Trophoblast cell (in vitro differentiated cells and primary cell): ENCODE measurements around the gene KLHDC1.
"Not testable (repeated sequence)": the region's sequence is repeated elsewhere in the genome, so short reads cannot be mapped to it uniquely, and the experiment has no call there.

Experiments used
- DNase-seq, 2 donors: peaks; one replicate each; pipeline ENCODE4 v3.0.0-alpha.2; 2016
- H2AFZ ChIP-seq: 2 replicates; pipeline ENCODE4 v1.6.1; 2013; ENCODE audit warnings: low read length, moderate library complexity, mild to moderate bottlenecking; ENCODE audit not compliant: insufficient read depth, poor library complexity
- H2AK5ac ChIP-seq: 2 replicates; pipeline ENCODE4 v1.6.1; 2013; ENCODE audit warnings: mild to moderate bottlenecking, low read length
- H2BK120ac ChIP-seq: 2 replicates; pipeline ENCODE4 v1.6.1; 2013; ENCODE audit warnings: low read length, mild to moderate bottlenecking, moderate library complexity; ENCODE audit not compliant: insufficient read depth, poor library complexity
- H2BK12ac ChIP-seq: 2 replicates; pipeline ENCODE4 v1.6.1; 2013; ENCODE audit warnings: mild to moderate bottlenecking, low read length, moderate library complexity
- H2BK5ac ChIP-seq: 2 replicates; pipeline ENCODE4 v1.6.1; 2013; ENCODE audit warnings: low read length, low read depth, moderate library complexity, mild to moderate bottlenecking; ENCODE audit not compliant: poor library complexity
- H3K14ac ChIP-seq: 2 replicates; pipeline ENCODE4 v1.6.1; 2013; ENCODE audit warnings: mild to moderate bottlenecking, low read length
- H3K18ac ChIP-seq: 2 replicates; pipeline ENCODE4 v1.6.1; 2013; ENCODE audit warnings: mild to moderate bottlenecking, low read length
- H3K23ac ChIP-seq: 2 replicates; pipeline ENCODE4 v1.6.1; 2013; ENCODE audit warnings: low read length
- H3K27ac ChIP-seq: 2 replicates; pipeline ENCODE4 v1.5.1; 2013; ENCODE audit warnings: low read depth, mild to moderate bottlenecking, inconsistent platforms, low read length, moderate library complexity
- H3K27me3 ChIP-seq: 2 replicates; pipeline ENCODE4 v1.6.1; 2013; ENCODE audit warnings: inconsistent platforms, mild to moderate bottlenecking, low read length, moderate library complexity; ENCODE audit not compliant: insufficient read depth
- H3K36me3 ChIP-seq, 2 experiments: 1 replicate in 1 of 2; 2 replicates in 1 of 2; pipeline ENCODE4 v1.6.1; 2013; ENCODE audit warnings: low read length in 2 of 2, mild to moderate bottlenecking in 2 of 2, moderate library complexity in 1 of 2; ENCODE audit not compliant: insufficient read depth in 2 of 2, control insufficient read depth in 1 of 2
- H3K4ac ChIP-seq: 2 replicates; pipeline ENCODE4 v1.6.1; 2013; ENCODE audit warnings: low read depth, mild to moderate bottlenecking, low read length, moderate library complexity
- H3K4me1 ChIP-seq, 2 experiments: 1 replicate in 1 of 2; 2 replicates in 1 of 2; pipeline ENCODE4 v1.6.1; 2013; ENCODE audit warnings: low read length in 2 of 2, mild to moderate bottlenecking in 2 of 2, moderate library complexity in 1 of 2; ENCODE audit not compliant: insufficient read depth in 2 of 2, control insufficient read depth in 1 of 2
- H3K4me2 ChIP-seq: 2 replicates; pipeline ENCODE4 v1.6.1; 2013; ENCODE audit warnings: inconsistent platforms, mild to moderate bottlenecking, low read length, moderate library complexity
- H3K4me3 ChIP-seq: 2 replicates; pipeline ENCODE4 v1.5.1; 2013; ENCODE audit warnings: mild to moderate bottlenecking, low read depth, low read length, inconsistent platforms
- H3K79me1 ChIP-seq: one replicate; pipeline ENCODE4 v1.6.1; 2013; ENCODE audit warnings: low read length
- H3K79me2 ChIP-seq: 2 replicates; pipeline ENCODE4 v1.6.1; 2013; ENCODE audit warnings: low read length, mild to moderate bottlenecking; ENCODE audit not compliant: control insufficient read depth, insufficient read depth, poor library complexity
- H3K9ac ChIP-seq: 2 replicates; pipeline ENCODE4 v1.6.1; 2013; ENCODE audit warnings: mild to moderate bottlenecking, low read length
- H3K9me3 ChIP-seq: 2 replicates; pipeline ENCODE4 v1.6.1; 2013; ENCODE audit warnings: low read depth, mild to moderate bottlenecking, control low read depth, inconsistent platforms, low read length; ENCODE audit not compliant: insufficient read depth
- H4K12ac ChIP-seq: 2 replicates; pipeline ENCODE4 v1.6.1; 2013; ENCODE audit warnings: low read depth, mild to moderate bottlenecking, low read length, moderate library complexity
- H4K8ac ChIP-seq: 2 replicates; pipeline ENCODE4 v1.6.1; 2013; ENCODE audit warnings: low read depth, mild to moderate bottlenecking, low read length, moderate library complexity
- H4K91ac ChIP-seq: one replicate; pipeline ENCODE4 v1.6.1; 2013; ENCODE audit warnings: low read depth, mild to moderate bottlenecking, low read length, moderate library complexity
- WGBS: extraction: QIAGEN DNeasy Blood & Tissue Kit; methylation state at CpG from one replicate; pipeline ENCODE4 v1.1.7; 2013; ENCODE audit warnings: missing lambda C conversion rate; ENCODE audit not compliant: insufficient read length, insufficient coverage; ENCODE audit errors: extremely low coverage; 5-methylcytosine and 5-hydroxymethylcytosine counted together

The KLHDC1 gene

GRCh38 chr14:49703965-49704364 lies 11.0 kb downstream of the KLHDC1 start:
- Histone ChIP-seq H3K23ac (no peak overlapping the region), H3K9me3 (no peaks in the 10 kb centered on the region), H3K4me2 (no peak overlapping the region), H2BK12ac (no peak overlapping the region), H3K79me2 (no peaks in the 10 kb centered on the region), H2BK5ac (no peak overlapping the region), H4K8ac (no peak overlapping the region), H3K9ac (no peak overlapping the region), H3K4me1 (no peaks in the 10 kb centered on the region), H4K91ac (no peak overlapping the region), H3K27ac (no peak overlapping the region), H3K4ac (no peak overlapping the region), H4K12ac (no peak overlapping the region), H3K79me1 (no peaks in the 10 kb centered on the region), H2AK5ac (no peak overlapping the region), H3K14ac (no peak overlapping the region), H3K36me3 (no peaks in the 10 kb centered on the region), H2AFZ (no peak overlapping the region), H3K27me3 (no peaks in the 10 kb centered on the region), H2BK120ac (no peak overlapping the region), H3K4me3 (no peak overlapping the region), H3K18ac (no peak overlapping the region)
- WGBS, result no CpG with 5 or more reads among the region's 3 CpGs
- DNase-seq, result no peak

DNA sequence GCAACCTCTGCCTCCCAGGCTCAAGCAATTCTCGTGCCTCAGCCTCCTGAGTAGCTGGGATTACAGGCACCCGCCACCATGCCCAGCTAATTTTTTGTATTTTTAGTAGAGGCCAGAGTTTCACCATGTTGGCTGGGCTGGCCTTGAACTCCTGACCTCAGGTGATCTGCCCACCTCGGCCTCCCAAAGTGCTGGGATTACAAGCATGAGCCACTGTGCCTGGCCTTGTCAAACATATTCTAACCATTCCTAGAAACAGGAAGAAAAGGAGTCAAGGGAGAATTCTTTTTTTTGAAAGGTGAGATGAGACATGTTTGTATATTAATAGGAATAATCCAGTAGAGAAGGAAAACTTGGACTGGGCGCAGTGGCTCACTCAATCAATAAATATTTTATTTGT lies 11.6 kb downstream of the KLHDC1 start:
- H3K4me1 ChIP-seq, H3K18ac ChIP-seq, H2BK5ac ChIP-seq, H4K12ac ChIP-seq, H4K91ac ChIP-seq, H2BK120ac ChIP-seq, H2AFZ ChIP-seq, H3K23ac ChIP-seq, H3K79me1 ChIP-seq, H2BK12ac ChIP-seq, H3K79me2 ChIP-seq, H3K4ac ChIP-seq, H2AK5ac ChIP-seq, DNase-seq, H3K14ac ChIP-seq, H3K27ac ChIP-seq, H3K36me3 ChIP-seq, H3K4me2 ChIP-seq, H3K4me3 ChIP-seq, H4K8ac ChIP-seq, H3K27me3 ChIP-seq, H3K9ac ChIP-seq, H3K9me3 ChIP-seq: not testable (repeated sequence)
- WGBS, result no CpG with 5 or more reads among the region's 4 CpGs

- H3K27ac ChIP-seq, H3K4me2 ChIP-seq, H2AFZ ChIP-seq, H2BK5ac ChIP-seq, H3K79me2 ChIP-seq, DNase-seq, H2BK12ac ChIP-seq, H3K14ac ChIP-seq, H3K4ac ChIP-seq, H3K18ac ChIP-seq, H3K79me1 ChIP-seq, H3K36me3 ChIP-seq, H4K12ac ChIP-seq, H3K9me3 ChIP-seq, H3K4me1 ChIP-seq, H3K4me3 ChIP-seq, H3K27me3 ChIP-seq, H4K8ac ChIP-seq, H4K91ac ChIP-seq, H3K9ac ChIP-seq, H3K23ac ChIP-seq, H2BK120ac ChIP-seq, H2AK5ac ChIP-seq: not testable (repeated sequence)
- WGBS, result no CpG with 5 or more reads among the region's 11 CpGs
Measured at GRCh38 chr14:49710993-49711392, 18.1 kb downstream of the KLHDC1 start.

GRCh38 chr14:49720744-49721143 lies 27.8 kb downstream of the KLHDC1 start:
- no peak overlapping the region for H2AFZ ChIP-seq
- H3K18ac ChIP-seq, result no peak overlapping the region
- no peaks in the 10 kb centered on the region for H3K27me3 ChIP-seq
- no peak overlapping the region for H2BK12ac ChIP-seq
- no peaks in the 10 kb centered on the region for H3K9me3 ChIP-seq
- no peak overlapping the region for H4K12ac ChIP-seq
- H3K23ac ChIP-seq, result no peak overlapping the region
- H3K27ac ChIP-seq, result no peak overlapping the region
- H3K14ac ChIP-seq, result no peak overlapping the region
- H4K91ac ChIP-seq, result no peak overlapping the region
- no peak overlapping the region for H3K4me3 ChIP-seq
- H3K4me2 ChIP-seq, result no peak overlapping the region
- no peaks in the 10 kb centered on the region for H3K79me2 ChIP-seq
- no peaks in the 10 kb centered on the region for H3K4me1 ChIP-seq
- no peak overlapping the region for H2BK5ac ChIP-seq
- no peak overlapping the region for H2BK120ac ChIP-seq
- no peak overlapping the region for H4K8ac ChIP-seq
- no peak overlapping the region for H3K4ac ChIP-seq
- no peaks in the 10 kb centered on the region for H3K36me3 ChIP-seq
- DNase-seq, result no peak
- H3K79me1 ChIP-seq, result no peaks in the 10 kb centered on the region
- no peak overlapping the region for H2AK5ac ChIP-seq
- no peak overlapping the region for H3K9ac ChIP-seq
